C4-2B (cell line): Measurements from ENCODE around the gene CPSF4L.

Source experiments
- H3K27ac ChIP-seq: fragments of 450-650 bp; 2 replicates; pipeline ENCODE4 v1.5.1; 2017
- ZFX ChIP-seq: fragments of 450-650 bp; IDR thresholded peaks from 2 replicates; pipeline ENCODE4 v1.6.1; 2017
- TF ChIP-seq, protein P1 (sequence below): fragments of 450-650 bp; conservative IDR thresholded peaks from 2 replicates; pipeline ENCODE4 v1.5.1; 2017; ENCODE audit warnings: mild to moderate bottlenecking

The CPSF4L gene

GRCh38 chr17:73203135-73203787 is 58.4 kb downstream of the CPSF4L start:
- H3K27ac ChIP-seq: peak overlapping the region; percentile 41; the same call in 1 of the 2 replicates

DNA sequence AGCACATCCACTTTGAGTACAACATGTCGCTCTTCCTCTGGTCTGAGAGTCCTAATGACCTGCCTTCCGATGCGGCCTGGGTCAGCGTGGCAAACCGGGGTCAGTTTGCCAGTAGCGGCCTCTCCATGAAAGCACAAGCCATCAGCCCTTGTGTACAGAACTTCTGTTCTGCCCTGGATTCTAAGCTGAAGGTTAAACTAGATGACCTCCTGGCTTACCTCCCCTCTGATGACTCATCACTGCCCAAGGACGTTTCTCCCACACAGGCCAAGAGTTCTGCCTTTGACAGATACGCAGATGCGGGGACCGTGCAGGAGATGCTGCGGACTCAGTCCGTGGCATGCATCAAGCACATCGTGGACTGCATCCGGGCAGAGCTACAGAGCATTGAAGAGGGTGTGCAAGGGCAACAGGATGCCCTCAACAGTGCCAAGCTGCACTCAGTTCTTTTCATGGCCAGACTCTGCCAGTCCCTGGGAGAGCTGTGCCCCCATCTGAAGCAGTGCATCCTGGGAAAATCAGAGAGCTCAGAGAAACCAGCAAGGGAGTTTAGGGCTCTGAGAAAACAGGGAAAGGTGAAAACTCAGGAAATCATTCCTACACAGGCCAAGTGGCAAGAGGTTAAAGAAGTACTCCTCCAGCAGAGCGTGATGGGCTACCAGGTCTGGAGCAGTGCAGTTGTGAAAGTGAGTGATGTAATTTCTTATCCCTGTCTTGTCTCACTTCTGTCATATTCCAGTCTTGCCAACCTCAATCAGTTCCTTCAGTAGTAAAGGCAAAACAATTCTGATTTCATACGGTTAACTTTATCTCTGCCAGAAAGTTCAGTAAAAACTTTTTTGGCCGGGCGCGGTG is 60.2 kb downstream of the CPSF4L start:
- TF ChIP-seq, protein P1, sequence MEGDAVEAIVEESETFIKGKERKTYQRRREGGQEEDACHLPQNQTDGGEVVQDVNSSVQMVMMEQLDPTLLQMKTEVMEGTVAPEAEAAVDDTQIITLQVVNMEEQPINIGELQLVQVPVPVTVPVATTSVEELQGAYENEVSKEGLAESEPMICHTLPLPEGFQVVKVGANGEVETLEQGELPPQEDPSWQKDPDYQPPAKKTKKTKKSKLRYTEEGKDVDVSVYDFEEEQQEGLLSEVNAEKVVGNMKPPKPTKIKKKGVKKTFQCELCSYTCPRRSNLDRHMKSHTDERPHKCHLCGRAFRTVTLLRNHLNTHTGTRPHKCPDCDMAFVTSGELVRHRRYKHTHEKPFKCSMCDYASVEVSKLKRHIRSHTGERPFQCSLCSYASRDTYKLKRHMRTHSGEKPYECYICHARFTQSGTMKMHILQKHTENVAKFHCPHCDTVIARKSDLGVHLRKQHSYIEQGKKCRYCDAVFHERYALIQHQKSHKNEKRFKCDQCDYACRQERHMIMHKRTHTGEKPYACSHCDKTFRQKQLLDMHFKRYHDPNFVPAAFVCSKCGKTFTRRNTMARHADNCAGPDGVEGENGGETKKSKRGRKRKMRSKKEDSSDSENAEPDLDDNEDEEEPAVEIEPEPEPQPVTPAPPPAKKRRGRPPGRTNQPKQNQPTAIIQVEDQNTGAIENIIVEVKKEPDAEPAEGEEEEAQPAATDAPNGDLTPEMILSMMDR: no peak

More at GRCh38 chr17:73203135-73203787, 58.4 kb downstream of the CPSF4L start:
- TF ChIP-seq ZFX: no peak
- TF ChIP-seq, protein P1: no peak

DNA sequence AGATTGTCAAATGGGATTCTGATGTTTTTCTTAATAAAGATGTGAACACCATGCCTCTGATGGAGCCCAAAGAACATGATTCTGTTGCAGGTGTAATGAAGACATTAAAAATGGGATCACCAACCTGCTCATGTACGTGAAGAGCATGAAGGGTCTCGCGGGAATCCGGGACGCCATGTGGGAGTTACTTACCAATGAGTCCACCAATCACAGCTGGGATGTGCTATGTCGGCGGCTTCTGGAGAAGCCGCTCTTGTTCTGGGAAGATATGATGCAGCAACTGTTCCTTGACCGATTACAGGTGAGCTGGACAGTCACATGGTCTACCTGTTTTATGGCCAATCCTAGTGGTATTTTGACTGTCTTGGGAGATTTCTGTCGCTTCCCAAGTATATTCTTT is 61.2 kb downstream of the CPSF4L start:
- no peak for TF ChIP-seq ZFX
- TF ChIP-seq, protein P1: no peak
- H3K27ac ChIP-seq: no peak overlapping the region

More for the DNA sequence above, 60.2 kb downstream of the CPSF4L start:
- no peak overlapping the region for H3K27ac ChIP-seq

GRCh38 chr17:73199751-73200317 is 61.8 kb downstream of the CPSF4L start:
- no peak overlapping the region for H3K27ac ChIP-seq
- TF ChIP-seq, protein P1: no peak
- no peak for TF ChIP-seq ZFX

DNA sequence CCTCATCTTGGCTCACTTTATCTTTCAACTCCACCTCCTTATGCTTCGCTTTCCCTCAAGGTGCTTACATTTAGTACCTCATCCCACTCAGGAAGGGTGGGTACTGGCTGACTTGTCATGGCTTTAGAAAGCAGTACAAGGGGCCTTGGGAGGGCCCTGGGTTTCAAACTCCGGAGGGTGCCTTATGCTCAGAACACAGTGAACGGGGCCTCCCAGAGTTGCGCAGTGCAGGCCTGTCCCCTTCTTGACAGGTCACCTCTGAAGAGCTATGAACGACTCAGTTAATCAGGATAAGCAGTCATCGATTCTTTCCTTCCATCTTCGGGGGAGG is 62.8 kb downstream of the CPSF4L start:
- no peak overlapping the region for H3K27ac ChIP-seq
- TF ChIP-seq, protein P1: no peak
- TF ChIP-seq ZFX: no peak
